ENCODE results near the gene RETN.

The RETN gene

DNA sequence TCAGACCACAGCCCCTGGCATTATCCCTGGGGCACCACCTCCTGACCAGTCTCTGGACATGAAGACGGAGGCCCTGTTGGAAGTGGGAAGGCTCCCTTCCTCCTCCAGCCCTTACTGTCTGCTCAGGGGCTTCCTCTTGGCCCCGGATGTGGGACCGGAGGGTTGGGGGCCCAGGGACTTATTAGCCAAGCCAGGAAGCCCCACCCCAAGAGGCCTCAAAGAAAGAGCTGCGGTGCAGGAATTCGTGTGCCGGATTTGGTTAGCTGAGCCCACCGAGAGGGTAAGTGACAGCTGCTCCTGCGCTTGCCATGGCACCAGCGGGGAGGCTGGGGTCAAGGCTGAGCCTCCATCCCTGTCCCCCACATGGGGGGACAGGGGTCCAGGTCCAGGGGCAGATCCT lies at the start of gene RETN:
TSS of gene RETN (plus strand) at position 208 of the 400 bp plus-strand sequence. CDS start 278 bp downstream, outside the sequence.
- no peak within 1 kb of the TSS for H3K4me2 ChIP-seq (ENCODE audit: low read length)

GRCh38 chr19:7619671-7620441 lies 49.0 kb upstream of the RETN start:
- no peaks in the 10 kb centered on the region for H3K9me2 ChIP-seq (replicated peaks; ENCODE audit: control insufficient read depth, low read length)
- no peaks in the 10 kb centered on the region for H4K20me1 ChIP-seq (ENCODE audit: control insufficient read depth, insufficient read depth, low read depth, low read length)
- H3K9me3 ChIP-seq (ENCODE audit: control insufficient read depth, insufficient read depth, low read length): no peaks in the 10 kb centered on the region
- no peaks in the 10 kb centered on the region for H3K4me1 ChIP-seq (ENCODE audit: control insufficient read depth, low read length)
- no peaks in the 10 kb centered on the region for H3F3A ChIP-seq (ENCODE audit: control insufficient read depth, insufficient read depth)
- H3K27ac ChIP-seq (ENCODE audit: low read depth, low read length): no peak overlapping the region
- peaks cover 32% of the 10 kb centered on the region for H3K36me3 ChIP-seq (ENCODE audit: control insufficient read depth, low read length)
- no peak overlapping the region for H3K4me3 ChIP-seq (ENCODE audit: low read length)
- no peaks in the 10 kb centered on the region for H3K27me3 ChIP-seq (ENCODE audit: control insufficient read depth, low read length)
- H3K79me2 ChIP-seq (ENCODE audit: control insufficient read depth, low read length): no peaks in the 10 kb centered on the region
- no peak overlapping the region for H3K4me2 ChIP-seq (ENCODE audit: low read length)
- TF ChIP-seq CTCF (IDR thresholded peaks at IDR 0.05; ENCODE audit: low read depth, low read length, poor library complexity, severe bottlenecking) (no peak), EZH2phosphoT487 (IDR thresholded peaks at IDR 0.05; ENCODE audit: borderline replicate concordance, low read length) (no peak)

More for the DNA sequence above, at the start of gene RETN:
- H3K9me2 ChIP-seq (replicated peaks; ENCODE audit: control insufficient read depth, low read length): no peaks in the 10 kb centered on the region
- H3K27ac ChIP-seq (ENCODE audit: low read depth, low read length): no peak within 1 kb of the TSS
- H3K27me3 ChIP-seq (ENCODE audit: control insufficient read depth, low read length): peaks cover 5% of the 10 kb centered on the region
- TF ChIP-seq EZH2phosphoT487 (IDR thresholded peaks at IDR 0.05; ENCODE audit: borderline replicate concordance, low read length) (no peak), CTCF (IDR thresholded peaks at IDR 0.05; ENCODE audit: low read depth, low read length, poor library complexity, severe bottlenecking) (no peak)
- H3K36me3 ChIP-seq (ENCODE audit: control insufficient read depth, low read length): no peaks in the 10 kb centered on the region
- H3K4me3 ChIP-seq (ENCODE audit: low read length): no peak within 1 kb of the TSS
- H3F3A ChIP-seq (ENCODE audit: control insufficient read depth, insufficient read depth): no peaks in the 10 kb centered on the region
- peaks cover 1% of the 10 kb centered on the region for H3K4me1 ChIP-seq (ENCODE audit: control insufficient read depth, low read length)
- no peaks in the 10 kb centered on the region for H4K20me1 ChIP-seq (ENCODE audit: control insufficient read depth, insufficient read depth, low read depth, low read length)
- H3K9me3 ChIP-seq (ENCODE audit: control insufficient read depth, insufficient read depth, low read length): peaks cover 4% of the 10 kb centered on the region; the same call in 1 of the 2 replicates
- H3K79me2 ChIP-seq (ENCODE audit: control insufficient read depth, low read length): no peaks in the 10 kb centered on the region

DNA sequence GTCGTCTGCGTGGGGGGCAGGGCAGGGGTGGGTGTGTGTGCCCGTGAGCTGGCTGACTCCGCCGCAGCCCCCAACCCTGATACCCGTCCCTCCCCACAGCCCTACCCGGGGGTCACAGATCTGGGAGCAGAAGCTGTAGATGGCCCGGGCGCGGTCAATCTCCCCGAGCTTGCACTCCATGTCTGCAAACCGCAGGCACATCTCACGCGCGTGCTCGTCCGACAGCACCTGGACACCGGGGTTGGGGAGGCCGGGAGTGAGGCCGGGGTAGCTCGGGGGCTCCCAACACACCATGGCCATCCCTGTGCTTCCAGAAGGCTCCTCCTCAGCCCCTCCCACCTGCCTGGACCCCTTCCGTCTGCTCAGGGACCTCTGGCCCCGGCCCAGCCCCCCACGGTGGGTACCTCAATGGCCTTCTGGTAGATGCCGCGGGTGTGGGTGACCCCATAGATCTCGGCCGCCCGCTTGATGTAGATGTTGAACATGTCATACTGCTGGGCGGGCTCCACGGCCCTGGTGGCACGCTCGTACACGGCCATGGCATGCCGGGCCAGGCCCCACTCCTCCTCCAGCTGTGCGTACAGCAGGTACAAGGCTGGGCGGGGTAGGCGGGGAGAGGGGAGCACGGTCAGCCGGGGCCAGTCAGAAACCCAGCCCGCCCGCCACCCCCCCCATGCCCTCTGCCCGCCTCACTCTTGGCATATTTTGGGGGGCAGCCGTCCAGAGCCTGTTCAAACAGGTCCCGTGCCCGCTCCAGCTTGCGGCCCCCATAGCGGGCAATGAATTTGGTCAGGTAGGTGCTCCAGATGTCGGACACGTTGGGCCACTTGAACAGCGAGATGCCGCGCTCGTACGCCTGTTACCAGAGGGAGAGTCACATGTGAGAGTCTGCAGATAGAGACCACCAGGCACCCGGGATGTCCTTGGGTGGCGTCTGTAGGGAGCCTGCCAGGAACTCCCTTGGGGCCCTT lies 48.1 kb upstream of the RETN start:
- H3K4me3 ChIP-seq (ENCODE audit: low read length): no peak overlapping the region
- no peaks in the 10 kb centered on the region for H3K79me2 ChIP-seq (ENCODE audit: control insufficient read depth, low read length)
- no peaks in the 10 kb centered on the region for H4K20me1 ChIP-seq (ENCODE audit: control insufficient read depth, insufficient read depth, low read depth, low read length)
- no peak overlapping the region for H3K4me2 ChIP-seq (ENCODE audit: low read length)
- H3K9me2 ChIP-seq (replicated peaks; ENCODE audit: control insufficient read depth, low read length): no peaks in the 10 kb centered on the region
- H3K27ac ChIP-seq (ENCODE audit: low read depth, low read length): no peak overlapping the region
- peaks cover 36% of the 10 kb centered on the region for H3K36me3 ChIP-seq (ENCODE audit: control insufficient read depth, low read length)
- no peaks in the 10 kb centered on the region for H3K4me1 ChIP-seq (ENCODE audit: control insufficient read depth, low read length)
- TF ChIP-seq CTCF (IDR thresholded peaks at IDR 0.05; ENCODE audit: low read depth, low read length, poor library complexity, severe bottlenecking) (no peak), EZH2phosphoT487 (IDR thresholded peaks at IDR 0.05; ENCODE audit: borderline replicate concordance, low read length) (no peak)
- no peaks in the 10 kb centered on the region for H3K9me3 ChIP-seq (ENCODE audit: control insufficient read depth, insufficient read depth, low read length)
- no peaks in the 10 kb centered on the region for H3K27me3 ChIP-seq (ENCODE audit: control insufficient read depth, low read length)
- H3F3A ChIP-seq (ENCODE audit: control insufficient read depth, insufficient read depth): no peaks in the 10 kb centered on the region
